Left renal cortex interstitium (tissue), 4 donors: ENCODE data around the gene SIPA1. TPM values are rescaled to one million over a fixed set of nuclear protein-coding genes. Genes with fewer than 3 reads are reported as not detected.

Experiments used
- DNase-seq, 4 donors: peaks; one replicate each; pipeline ENCODE4 v3.0.0-alpha.2; 2013; ENCODE audit warnings: low read depth in 4 of 4, low spot score in 2 of 4, missing footprints in 1 of 4
- polyA plus RNA-seq, 4 donors: library from polyadenylated mRNA; unstranded; fragments of 120-200 nt; gene quantifications; one replicate each; pipeline ENCODE4 v1.2.1, GENCODE V29; 2013; ENCODE audit not compliant: insufficient read length in 4 of 4

The SIPA1 gene
- polyA plus RNA-seq, 4 donors = 23.2 to 46.3 (median 31.4) TPM

GRCh38 chr11:65606876-65607613 lies 30.9 kb upstream of the SIPA1 start:
- peak; percentile 77 to 94 (median 88) for DNase-seq

GRCh38 chr11:65607614-65608426 lies 30.1 kb upstream of the SIPA1 start:
- no peak for DNase-seq

- DNase-seq = no peak
These were observed 28.7 kb upstream of the SIPA1 start for GRCh38 chr11:65609229-65609628.

- no peak for DNase-seq
These were observed 28.2 kb upstream of the SIPA1 start for GRCh38 chr11:65609665-65610064.

- no peak for DNase-seq
These were observed 27.5 kb upstream of the SIPA1 start for GRCh38 chr11:65610404-65610803.

GRCh38 chr11:65611028-65611757 lies 26.7 kb upstream of the SIPA1 start:
- no peak for DNase-seq

GRCh38 chr11:65611758-65612603 lies 25.9 kb upstream of the SIPA1 start:
- no peak for DNase-seq

- no peak for DNase-seq
These were observed 25.2 kb upstream of the SIPA1 start for GRCh38 chr11:65612691-65613090.

GRCh38 chr11:65613091-65613928 lies 24.6 kb upstream of the SIPA1 start:
- no peak for DNase-seq

- DNase-seq = peak; percentile 100
These were observed 22.5 kb upstream of the SIPA1 start, which contains the start of gene PCNX3 for GRCh38 chr11:65615229-65615949. Gene PCNX3, plus strand, starts transcription at chr11:65615776. Its CDS starts 536 bp downstream, at chr11:65616312.

GRCh38 chr11:65615950-65616574 lies 21.8 kb upstream of the SIPA1 start:
- DNase-seq = no peak

- no peak for DNase-seq
These were observed 21.3 kb upstream of the SIPA1 start for GRCh38 chr11:65616575-65617001.

GRCh38 chr11:65617136-65617850 lies 20.6 kb upstream of the SIPA1 start:
- DNase-seq = no peak

GRCh38 chr11:65617990-65618751 lies 19.7 kb upstream of the SIPA1 start:
- DNase-seq = no peak

- DNase-seq = no peak
These were observed 19.1 kb upstream of the SIPA1 start for GRCh38 chr11:65618763-65619162.

GRCh38 chr11:65619281-65619928 lies 18.5 kb upstream of the SIPA1 start:
- no peak for DNase-seq
